Measurements from ENCODE around the gene SLC9B1.

The SLC9B1 gene, protein sequence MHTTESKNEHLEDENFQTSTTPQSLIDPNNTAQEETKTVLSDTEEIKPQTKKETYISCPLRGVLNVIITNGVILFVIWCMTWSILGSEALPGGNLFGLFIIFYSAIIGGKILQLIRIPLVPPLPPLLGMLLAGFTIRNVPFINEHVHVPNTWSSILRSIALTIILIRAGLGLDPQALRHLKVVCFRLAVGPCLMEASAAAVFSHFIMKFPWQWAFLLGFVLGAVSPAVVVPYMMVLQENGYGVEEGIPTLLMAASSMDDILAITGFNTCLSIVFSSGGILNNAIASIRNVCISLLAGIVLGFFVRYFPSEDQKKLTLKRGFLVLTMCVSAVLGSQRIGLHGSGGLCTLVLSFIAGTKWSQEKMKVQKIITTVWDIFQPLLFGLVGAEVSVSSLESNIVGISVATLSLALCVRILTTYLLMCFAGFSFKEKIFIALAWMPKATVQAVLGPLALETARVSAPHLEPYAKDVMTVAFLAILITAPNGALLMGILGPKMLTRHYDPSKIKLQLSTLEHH

DNA sequence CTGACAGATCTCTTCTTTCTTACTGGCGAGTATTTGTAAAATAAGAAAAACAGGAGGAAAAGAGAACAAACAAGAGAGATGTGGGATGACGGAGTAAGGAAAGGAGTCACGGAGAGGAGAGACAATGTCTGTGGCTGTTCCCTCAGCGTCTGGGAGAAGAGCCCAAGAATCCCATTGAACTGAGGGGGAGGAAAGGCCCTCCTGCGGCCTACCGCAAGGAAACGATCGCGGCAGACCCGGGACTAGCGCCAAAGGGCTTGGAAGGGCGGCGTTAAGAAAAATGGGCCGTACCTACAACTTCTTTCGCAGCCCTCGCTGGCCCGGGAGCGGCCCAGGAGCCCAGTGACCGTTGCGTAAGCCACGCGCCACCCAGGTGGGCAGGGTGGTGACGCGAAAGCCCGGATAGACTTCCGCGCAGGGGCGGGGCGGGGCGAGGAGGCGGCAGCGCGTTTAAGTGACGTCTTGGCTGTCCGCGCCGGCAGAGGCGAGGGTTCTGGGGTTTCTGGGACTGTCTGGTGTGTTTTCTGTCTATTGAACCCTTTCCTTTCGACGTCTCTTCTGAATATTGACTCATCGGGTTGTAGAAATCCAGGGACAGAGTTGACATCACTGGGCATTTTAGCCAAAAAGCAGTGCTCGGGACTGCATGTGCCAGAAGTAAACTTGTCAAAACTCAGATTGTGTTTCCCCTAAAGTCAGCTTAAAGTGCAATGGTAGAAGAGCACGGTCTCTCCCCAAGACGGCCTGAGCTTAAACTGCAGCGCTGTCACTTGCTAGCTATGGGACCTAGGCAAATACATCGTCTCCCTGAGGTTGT lies at the start of gene SLC9B1:
SLC9B1 (minus strand) TSS at position 398 of the 817 bp plus-strand sequence. CDS start 27,994 bp downstream, outside the sequence.
- DNase-seq (ENCODE audit: low spot score), result peak; percentile 94

DNA sequence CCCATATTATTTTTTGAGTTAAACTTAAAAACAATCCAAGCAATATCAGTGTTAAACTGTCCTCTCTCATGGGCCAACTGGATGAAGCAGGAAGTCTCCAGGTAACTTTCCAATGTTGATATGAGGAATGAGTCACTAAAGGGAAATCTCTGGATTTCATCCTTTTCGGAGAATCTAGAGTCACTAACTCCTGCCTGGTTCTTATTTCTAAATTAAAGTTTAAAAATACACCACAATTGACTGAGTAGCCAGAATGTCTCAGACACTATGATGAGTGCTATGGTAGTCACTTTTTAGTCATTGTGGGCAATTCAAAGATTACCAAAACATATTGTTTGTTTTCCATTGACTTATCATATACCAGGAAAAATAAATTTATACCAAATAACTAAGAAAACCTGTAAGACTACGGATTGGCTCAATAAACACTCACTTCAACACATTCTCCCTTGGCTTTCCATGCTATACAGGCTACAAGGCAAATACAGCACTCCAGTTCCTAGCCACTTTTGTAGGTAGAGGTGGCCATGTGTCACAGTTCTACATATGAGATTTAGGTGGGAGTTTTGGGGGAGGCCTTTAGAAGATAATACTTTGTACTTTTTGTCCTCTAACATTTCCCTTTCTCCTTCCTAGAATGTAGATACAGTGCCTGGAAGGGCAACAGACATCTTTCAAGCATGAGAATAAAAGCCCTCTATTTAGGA lies 48.5 kb upstream of the SLC9B1 start:
- peak; percentile 59 for DNase-seq (ENCODE audit: low spot score)

- no peak for DNase-seq (ENCODE audit: low spot score)
These were observed 41.1 kb upstream of the SLC9B1 start for GRCh38 chr4:103060453-103061148.

- DNase-seq (ENCODE audit: low spot score), result no peak
These were observed 34.5 kb upstream of the SLC9B1 start for GRCh38 chr4:103054030-103054429.

- no peak for DNase-seq (ENCODE audit: low spot score)
These were observed 33.3 kb upstream of the SLC9B1 start for GRCh38 chr4:103052779-103053178.

DNA sequence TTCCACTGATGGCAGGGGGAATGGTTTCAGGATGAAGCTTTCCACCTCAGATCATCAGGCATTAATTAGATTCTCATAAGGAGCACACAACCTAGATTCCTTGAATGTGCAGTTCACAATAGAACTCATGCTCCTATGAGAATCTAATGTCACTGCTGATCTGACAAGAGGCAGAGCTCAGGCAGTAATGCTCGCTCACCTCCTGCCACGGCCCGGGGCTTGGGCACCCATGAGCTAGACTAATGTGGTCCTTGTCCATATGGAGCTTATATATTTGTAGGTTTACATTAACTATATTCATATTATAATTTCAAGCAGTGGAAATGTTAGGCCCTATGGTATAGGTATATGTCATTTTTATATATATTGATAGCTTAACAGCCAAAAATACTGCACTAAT lies 32.6 kb upstream of the SLC9B1 start:
- DNase-seq (ENCODE audit: low spot score), result no peak

GRCh38 chr4:103050736-103051436 lies 31.4 kb upstream of the SLC9B1 start:
- DNase-seq (ENCODE audit: low spot score), result no peak

GRCh38 chr4:103046416-103047290 lies 27.1 kb upstream of the SLC9B1 start:
- peak; percentile 57 for DNase-seq (ENCODE audit: low spot score)

DNA sequence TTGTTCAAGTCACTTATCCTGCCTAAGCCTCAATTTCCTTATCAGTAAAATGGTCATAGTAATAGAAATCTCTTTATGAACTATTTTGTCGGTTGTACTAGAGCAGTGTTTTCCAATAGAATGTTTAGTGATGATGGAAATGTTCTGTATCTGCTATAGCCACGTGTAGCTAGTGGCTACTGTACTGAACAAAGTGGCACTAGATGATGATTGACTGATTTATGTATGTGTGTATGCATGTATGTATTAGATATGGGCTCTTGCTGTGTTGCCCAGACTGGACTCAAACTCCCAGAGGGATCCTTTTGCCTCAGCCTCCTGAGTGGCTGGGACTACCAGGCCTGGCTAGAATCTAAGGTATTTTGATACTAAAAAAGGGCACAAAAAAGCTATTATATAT lies 24.7 kb upstream of the SLC9B1 start:
- DNase-seq (ENCODE audit: low spot score), result no peak

DNA sequence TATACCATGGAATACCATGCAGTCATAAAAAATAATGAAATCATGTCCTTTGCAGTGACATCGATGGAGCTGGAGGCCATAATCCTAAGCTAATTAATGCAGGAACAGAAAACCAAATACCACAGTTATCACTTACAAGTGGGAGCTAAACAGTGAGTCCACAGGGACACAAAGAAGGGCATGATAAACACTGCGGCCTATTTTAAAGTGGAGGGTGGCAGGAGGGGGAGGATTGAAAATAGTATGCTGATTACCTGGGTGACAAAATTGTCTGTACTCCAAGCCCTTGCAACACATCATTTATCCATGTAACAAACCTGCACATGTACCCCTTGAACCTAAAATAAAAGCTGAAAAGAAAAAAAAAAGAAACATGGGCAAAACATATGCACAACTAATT lies 16.7 kb upstream of the SLC9B1 start:
- DNase-seq (ENCODE audit: low spot score), result no peak

- peak; percentile 55 for DNase-seq (ENCODE audit: low spot score)
These were observed 13.1 kb upstream of the SLC9B1 start for GRCh38 chr4:103032574-103032973.

DNA sequence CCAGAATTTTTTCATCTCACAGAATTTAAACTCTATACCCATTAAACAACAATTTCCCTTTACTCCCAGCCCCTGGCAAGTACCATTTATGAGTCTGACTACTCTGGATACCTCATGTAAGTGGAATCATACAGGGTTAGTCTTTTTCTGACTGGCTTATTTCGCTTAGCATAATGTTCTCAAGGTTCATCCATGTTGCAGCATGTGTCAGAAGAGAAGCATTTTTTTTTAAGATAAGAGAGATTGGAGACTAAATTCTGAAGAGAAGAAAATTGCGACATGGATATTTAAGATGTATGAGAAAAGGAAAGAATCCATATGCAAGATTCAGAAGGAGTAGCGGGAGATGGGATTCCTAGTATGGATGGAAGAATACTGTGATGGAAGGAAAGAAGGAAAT lies 11.3 kb upstream of the SLC9B1 start:
- no peak for DNase-seq (ENCODE audit: low spot score)

- DNase-seq (ENCODE audit: low spot score), result no peak
These were observed 9.8 kb upstream of the SLC9B1 start for GRCh38 chr4:103029300-103029699.

GRCh38 chr4:103026868-103027267 lies 7.4 kb upstream of the SLC9B1 start:
- DNase-seq (ENCODE audit: low spot score), result no peak

DNA sequence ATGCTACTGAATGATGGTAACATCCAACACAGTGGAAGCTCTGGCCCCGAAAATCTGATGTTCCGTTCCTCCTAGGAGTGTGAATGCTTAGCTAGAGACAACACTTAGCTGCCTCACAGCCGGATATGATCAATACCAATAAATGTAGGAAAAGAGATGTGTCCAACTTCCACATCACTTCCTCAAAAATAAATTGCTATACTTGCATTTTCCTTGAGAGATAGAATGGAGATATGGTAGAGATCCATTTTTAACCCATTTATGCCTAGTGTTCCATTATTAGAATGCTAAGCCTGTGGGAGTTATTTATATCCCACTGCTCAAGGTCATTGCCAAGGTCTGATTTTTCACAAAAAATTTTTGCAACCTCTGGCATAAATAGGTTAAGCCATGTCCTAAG lies 5.5 kb upstream of the SLC9B1 start:
- no peak for DNase-seq (ENCODE audit: low spot score)

- DNase-seq (ENCODE audit: low spot score), result no peak
These were observed 1.6 kb upstream of the SLC9B1 start for GRCh38 chr4:103021120-103021519.

- peak; percentile 51 for DNase-seq (ENCODE audit: low spot score)
These were observed 856 bp downstream of the SLC9B1 start for GRCh38 chr4:103018391-103019307.

DNA sequence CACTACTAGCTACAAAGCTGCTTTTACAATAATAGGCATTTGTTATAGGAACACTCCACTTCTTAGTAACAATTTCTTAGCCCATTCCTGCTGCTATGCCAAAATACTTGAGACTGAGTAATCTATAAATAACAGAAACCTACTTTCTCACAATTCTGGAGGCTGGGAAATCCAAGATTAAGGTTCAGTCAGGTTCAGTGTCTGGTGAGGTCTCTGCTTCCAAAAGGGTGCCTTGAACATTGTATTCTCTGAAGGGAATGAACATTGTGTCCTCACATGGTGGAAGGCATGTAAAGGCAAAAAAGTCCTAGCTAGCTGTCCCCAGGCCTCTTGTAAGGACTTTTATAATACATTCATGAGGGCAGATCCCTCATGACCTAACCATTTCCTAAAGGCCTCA lies 7.0 kb downstream of the SLC9B1 start:
- no peak for DNase-seq (ENCODE audit: low spot score)

DNA sequence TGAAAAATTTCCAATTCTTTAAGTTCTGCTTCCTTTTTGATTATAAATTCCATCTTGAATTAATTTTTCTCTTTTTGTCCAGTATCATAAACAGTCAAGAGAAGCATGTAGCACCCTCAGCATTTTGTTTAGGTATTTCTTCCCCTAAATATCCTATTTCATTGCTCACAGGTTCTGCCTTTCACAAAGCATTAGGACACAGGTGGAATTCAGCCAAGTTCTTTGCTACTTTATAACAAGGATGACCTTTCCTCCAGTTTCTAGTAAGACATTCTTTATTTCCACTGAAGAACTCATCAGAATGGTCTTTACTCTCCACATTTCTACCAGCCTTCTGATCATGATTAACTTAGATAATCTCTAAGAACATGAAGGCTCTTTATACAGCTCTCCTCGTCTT lies 7.4 kb downstream of the SLC9B1 start:
- no peak for DNase-seq (ENCODE audit: low spot score)
